Nephron progenitor cell (in vitro differentiated cells): ENCODE data around the gene MRPL12.
"Not testable (repeated sequence)": the region's sequence is repeated elsewhere in the genome, so short reads cannot be mapped to it uniquely, and the experiment has no call there.

Experiments used
- DNase-seq: peaks from one replicate; pipeline ENCODE4 v3.0.0; 2021
- H3K27ac Mint-ChIP-seq: 2 replicates; pipeline ENCODE4 v1.8.0; 2021; ENCODE audit warnings: mild to moderate bottlenecking, moderate library complexity, mixed read lengths
- H3K27me3 Mint-ChIP-seq: 2 replicates; pipeline ENCODE4 v1.8.0; 2021; ENCODE audit warnings: mild to moderate bottlenecking, low read depth, mixed read lengths; ENCODE audit not compliant: poor library complexity
- H3K36me3 Mint-ChIP-seq: 2 replicates; pipeline ENCODE4 v1.8.0; 2021; ENCODE audit warnings: low read depth, mixed read lengths
- H3K4me1 Mint-ChIP-seq: 2 replicates; pipeline ENCODE4 v1.8.0; 2021; ENCODE audit warnings: mixed read lengths
- H3K4me3 Mint-ChIP-seq: 2 replicates; pipeline ENCODE4 v1.8.0; 2021; ENCODE audit warnings: mild to moderate bottlenecking, moderate library complexity, mixed read lengths
- H3K9me3 Mint-ChIP-seq: 2 replicates; pipeline ENCODE4 v1.8.0; 2021; ENCODE audit warnings: mild to moderate bottlenecking, moderate library complexity, mixed read lengths
- TF ChIP-seq, protein P1 (sequence below): fragments of 200-600 bp; sonication (generic); IDR thresholded peaks from 2 replicates; pipeline ENCODE4 v1.5.0; 2021; ENCODE audit warnings: antibody characterized with exemption

The MRPL12 gene

DNA sequence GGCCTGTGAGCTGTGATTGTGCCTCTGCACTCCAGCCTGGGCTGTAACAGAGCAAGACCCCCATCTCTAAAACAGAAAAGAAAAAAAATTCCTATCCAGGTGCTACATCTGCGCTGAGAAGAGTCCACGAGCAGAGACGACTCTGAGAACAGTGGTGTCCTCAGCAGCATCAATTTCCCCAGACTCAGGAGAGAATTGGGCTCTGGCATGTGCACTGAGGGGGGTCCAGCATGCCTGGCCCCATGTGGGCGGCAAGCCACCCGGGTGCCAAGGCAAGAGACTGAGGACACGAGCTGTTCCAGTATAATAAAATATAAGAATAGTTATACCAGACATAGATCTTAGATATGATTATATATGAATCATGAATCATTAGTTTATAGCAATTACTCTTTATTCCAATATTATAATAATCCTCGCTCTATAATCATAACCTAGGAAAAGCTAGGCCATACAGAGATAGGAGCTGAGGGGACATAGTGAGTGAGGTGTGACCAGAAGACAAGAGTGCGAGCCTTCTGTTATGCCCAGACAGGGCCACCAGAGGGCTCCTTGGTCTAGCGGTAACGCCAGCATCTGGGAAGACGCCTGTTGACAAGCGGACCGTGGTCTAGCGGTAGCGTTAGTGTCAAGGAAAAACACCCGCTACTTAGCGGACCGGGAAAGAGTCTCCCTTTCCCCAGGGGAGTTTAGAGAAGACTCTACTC lies 27.5 kb upstream of the MRPL12 start:
- peak; percentile 33 for DNase-seq
- TF ChIP-seq, protein P1, sequence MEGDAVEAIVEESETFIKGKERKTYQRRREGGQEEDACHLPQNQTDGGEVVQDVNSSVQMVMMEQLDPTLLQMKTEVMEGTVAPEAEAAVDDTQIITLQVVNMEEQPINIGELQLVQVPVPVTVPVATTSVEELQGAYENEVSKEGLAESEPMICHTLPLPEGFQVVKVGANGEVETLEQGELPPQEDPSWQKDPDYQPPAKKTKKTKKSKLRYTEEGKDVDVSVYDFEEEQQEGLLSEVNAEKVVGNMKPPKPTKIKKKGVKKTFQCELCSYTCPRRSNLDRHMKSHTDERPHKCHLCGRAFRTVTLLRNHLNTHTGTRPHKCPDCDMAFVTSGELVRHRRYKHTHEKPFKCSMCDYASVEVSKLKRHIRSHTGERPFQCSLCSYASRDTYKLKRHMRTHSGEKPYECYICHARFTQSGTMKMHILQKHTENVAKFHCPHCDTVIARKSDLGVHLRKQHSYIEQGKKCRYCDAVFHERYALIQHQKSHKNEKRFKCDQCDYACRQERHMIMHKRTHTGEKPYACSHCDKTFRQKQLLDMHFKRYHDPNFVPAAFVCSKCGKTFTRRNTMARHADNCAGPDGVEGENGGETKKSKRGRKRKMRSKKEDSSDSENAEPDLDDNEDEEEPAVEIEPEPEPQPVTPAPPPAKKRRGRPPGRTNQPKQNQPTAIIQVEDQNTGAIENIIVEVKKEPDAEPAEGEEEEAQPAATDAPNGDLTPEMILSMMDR, result peak; percentile 65
- not testable (repeated sequence) for H3K9me3 Mint-ChIP-seq, H3K27ac Mint-ChIP-seq, H3K4me3 Mint-ChIP-seq, H3K27me3 Mint-ChIP-seq, H3K4me1 Mint-ChIP-seq
- peaks cover 45% of the 10 kb centered on the region for H3K36me3 Mint-ChIP-seq

DNA sequence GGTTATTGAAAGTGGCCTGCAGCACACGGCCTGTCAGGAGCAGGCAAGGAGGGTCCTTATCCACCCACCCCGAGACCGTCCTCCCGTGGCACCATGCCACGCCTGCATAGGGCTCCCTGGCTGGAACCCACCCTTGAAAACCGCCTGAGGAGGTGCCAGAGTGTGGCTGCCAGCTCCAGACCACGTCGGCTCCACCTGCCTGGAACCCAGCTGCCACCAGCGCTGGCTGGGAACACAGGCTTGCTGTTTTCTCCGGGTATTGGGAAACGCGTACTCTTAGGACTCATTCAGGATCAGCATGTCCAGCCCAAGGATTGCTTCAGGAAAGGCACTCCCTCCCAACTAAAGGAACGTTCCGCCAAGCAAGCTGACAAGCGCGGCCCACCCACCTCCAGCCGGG lies 26.3 kb upstream of the MRPL12 start:
- no peak for DNase-seq
- Mint-ChIP-seq H3K36me3 (peaks cover 34% of the 10 kb centered on the region), H3K27ac (no peak overlapping the region), H3K4me1 (peaks cover 11% of the 10 kb centered on the region), H3K27me3 (peaks cover 3% of the 10 kb centered on the region), H3K9me3 (peaks cover 5% of the 10 kb centered on the region), H3K4me3 (no peak overlapping the region)
- TF ChIP-seq, protein P1, result no peak

DNA sequence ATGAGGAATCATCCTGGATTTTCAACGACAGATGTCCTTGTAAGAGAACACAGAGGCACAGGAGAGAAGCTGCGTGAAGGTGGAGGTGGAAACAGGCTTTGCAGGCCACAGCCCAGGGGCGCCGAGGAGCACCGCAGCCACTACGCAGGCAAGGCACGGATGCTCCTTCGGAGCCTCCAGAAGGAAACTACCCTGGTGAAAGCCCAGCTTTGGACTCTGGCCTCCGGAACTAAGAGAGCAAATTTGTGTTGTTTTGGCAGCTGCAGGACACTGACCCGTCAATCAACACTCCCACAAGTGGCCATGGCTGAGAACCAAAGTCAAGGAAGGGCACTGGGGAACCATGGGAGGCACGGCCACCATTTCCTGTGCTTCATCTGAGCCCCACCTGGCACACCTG lies 23.0 kb upstream of the MRPL12 start:
- Mint-ChIP-seq H3K4me1 (peaks cover 29% of the 10 kb centered on the region), H3K27me3 (peaks cover 3% of the 10 kb centered on the region), H3K27ac (no peak overlapping the region), H3K36me3 (peaks cover 16% of the 10 kb centered on the region), H3K4me3 (peak overlapping the region; percentile 50), H3K9me3 (peaks cover 5% of the 10 kb centered on the region)
- TF ChIP-seq, protein P1, result no peak
- DNase-seq, result no peak

DNA sequence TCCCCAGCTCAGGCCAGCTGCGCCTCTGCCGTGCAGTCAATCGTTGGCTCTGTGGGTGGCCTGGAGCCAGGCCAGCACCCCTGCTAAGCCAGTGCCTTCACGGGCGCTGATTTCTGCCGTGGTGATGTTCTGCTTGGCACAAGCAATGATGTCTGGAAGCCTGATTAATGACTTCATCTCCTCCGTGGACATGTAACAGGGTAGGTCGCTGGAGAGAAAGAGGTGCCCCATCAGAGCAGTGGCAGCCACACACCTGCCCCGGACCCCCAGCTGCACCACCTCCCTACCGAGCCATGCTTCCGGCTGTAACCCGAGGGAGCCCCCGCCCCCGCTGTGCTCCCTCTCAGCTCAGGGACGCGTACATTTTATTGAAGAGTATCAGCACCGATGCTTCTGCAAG lies 21.5 kb upstream of the MRPL12 start:
- Mint-ChIP-seq H3K27ac (peak overlapping the region; percentile 42), H3K4me1 (peaks cover 30% of the 10 kb centered on the region), H3K36me3 (peaks cover 10% of the 10 kb centered on the region), H3K4me3 (peak overlapping the region; percentile 93), H3K27me3 (no peaks in the 10 kb centered on the region), H3K9me3 (no peaks in the 10 kb centered on the region)
- no peak for DNase-seq
- TF ChIP-seq, protein P1, result no peak

DNA sequence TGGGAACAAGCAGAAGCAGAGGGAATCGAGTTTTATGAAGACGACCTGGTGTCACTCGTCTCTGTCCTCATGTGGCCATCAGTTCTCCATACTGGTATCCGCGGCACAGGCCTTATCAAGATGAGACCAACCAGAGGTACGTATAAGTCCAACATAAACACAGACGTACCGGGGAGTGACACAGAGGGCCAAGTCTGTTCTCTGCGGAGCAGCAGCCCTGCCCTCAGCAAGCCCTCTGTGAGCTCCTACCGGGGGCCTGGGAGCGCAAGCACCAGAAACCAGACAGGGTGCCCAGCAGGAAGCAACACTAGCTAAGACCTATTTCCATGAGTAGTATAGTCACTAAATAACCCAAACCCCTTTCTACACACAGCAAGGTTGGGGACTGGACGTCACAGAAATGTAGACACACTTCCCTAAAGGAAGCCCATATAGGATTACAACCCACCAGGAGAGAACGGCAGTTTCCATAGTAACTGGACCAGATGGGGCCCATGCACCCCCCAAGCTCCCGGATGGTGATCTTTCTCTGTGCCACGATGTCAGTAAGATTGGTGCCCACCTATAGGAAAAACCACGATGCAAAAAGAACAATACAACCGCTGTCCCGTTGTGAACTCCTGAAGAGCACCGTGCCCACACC lies 20.5 kb upstream of the MRPL12 start:
- Mint-ChIP-seq H3K4me1 (peaks cover 30% of the 10 kb centered on the region), H3K4me3 (peak overlapping the region; percentile 93), H3K36me3 (peaks cover 9% of the 10 kb centered on the region), H3K9me3 (no peaks in the 10 kb centered on the region), H3K27me3 (peaks cover 2% of the 10 kb centered on the region), H3K27ac (peak overlapping the region; percentile 95)
- TF ChIP-seq, protein P1, result no peak
- DNase-seq, result no peak

DNA sequence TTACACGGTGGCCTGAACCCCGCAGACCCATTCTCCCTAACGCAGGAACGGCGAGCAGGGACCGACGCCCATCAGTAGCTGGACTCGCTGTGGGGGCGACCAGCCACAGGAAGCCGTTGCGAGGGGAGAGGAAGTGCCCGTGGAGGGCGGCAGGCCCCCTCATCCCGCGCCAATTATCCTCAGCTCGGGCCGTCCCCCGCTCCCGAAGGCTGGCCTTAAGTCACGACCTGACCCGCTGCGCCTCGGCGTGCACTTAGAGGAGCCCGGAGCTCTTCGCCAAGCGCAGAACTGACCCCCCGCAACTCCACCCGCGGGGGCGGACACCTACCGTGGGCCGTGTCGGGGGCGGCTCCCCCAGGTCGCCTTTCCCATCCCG lies 20.0 kb upstream of the MRPL12 start:
- DNase-seq, result no peak
- no peaks in the 10 kb centered on the region for H3K9me3 Mint-ChIP-seq

More for the DNA sequence above, 20.0 kb upstream of the MRPL12 start:
- Mint-ChIP-seq H3K27ac (peak overlapping the region; percentile 95), H3K36me3 (peaks cover 9% of the 10 kb centered on the region), H3K4me1 (peaks cover 30% of the 10 kb centered on the region), H3K4me3 (peak overlapping the region; percentile 93), H3K27me3 (peaks cover 2% of the 10 kb centered on the region)
- TF ChIP-seq, protein P1, result no peak
